HUES48 (cell line): ENCODE results near the gene PI4KA.
"Not testable (repeated sequence)": the region's sequence is repeated elsewhere in the genome, so short reads cannot be mapped to it uniquely, and the experiment has no call there.

ENCODE experiments used
- H3K27ac ChIP-seq: one replicate; pipeline ENCODE4 v1.7.0; 2013; ENCODE audit warnings: low read depth, low read length, inconsistent platforms
- H3K27me3 ChIP-seq: 2 replicates; pipeline ENCODE4 v1.6.1; 2013; ENCODE audit warnings: mild to moderate bottlenecking, low read length; ENCODE audit not compliant: control insufficient read depth, insufficient read depth
- H3K36me3 ChIP-seq: 2 replicates; pipeline ENCODE4 v1.6.1; 2013; ENCODE audit warnings: low read length; ENCODE audit not compliant: control insufficient read depth, insufficient read depth
- H3K4me1 ChIP-seq: 2 replicates; pipeline ENCODE4 v1.6.1; 2013; ENCODE audit warnings: mild to moderate bottlenecking, low read length; ENCODE audit not compliant: control insufficient read depth, insufficient read depth
- H3K4me3 ChIP-seq: 2 replicates; pipeline ENCODE4 v1.5.1; 2013; ENCODE audit warnings: mild to moderate bottlenecking, low read depth, low read length
- H3K9ac ChIP-seq: 2 replicates; pipeline ENCODE4 v1.6.1; 2013; ENCODE audit warnings: mild to moderate bottlenecking, low read depth, low read length, moderate library complexity
- H3K9me3 ChIP-seq: 2 replicates; pipeline ENCODE4 v1.6.1; 2013; ENCODE audit warnings: low read length; ENCODE audit not compliant: control insufficient read depth, insufficient read depth

PI4KA gene

GRCh38 chr22:20858615-20859416 lies at the start of gene PI4KA, which contains the start of gene SNAP29:
PI4KA (minus strand) TSS chr22:20858811; CDS start chr22:20858725, 86 bp downstream.
SNAP29 (plus strand) TSS chr22:20859007; CDS start chr22:20859111, 104 bp downstream.
- H3K27ac ChIP-seq: peak within 1 kb of the TSS; percentile 89
- no peaks in the 10 kb centered on the region for H3K27me3 ChIP-seq
- H3K9ac ChIP-seq: peak within 1 kb of the TSS; percentile 62; the same call in 1 of the 2 replicates
- peak within 1 kb of the TSS; percentile 78 for H3K4me3 ChIP-seq
- H3K9me3 ChIP-seq: no peaks in the 10 kb centered on the region
- peaks cover 15% of the 10 kb centered on the region; the same call in 1 of the 2 replicates for H3K4me1 ChIP-seq
- H3K36me3 ChIP-seq: no peaks in the 10 kb centered on the region

GRCh38 chr22:20906387-20906767 lies 47.8 kb upstream of the PI4KA start:
- Histone ChIP-seq H3K9ac (no peak overlapping the region), H3K27me3 (no peaks in the 10 kb centered on the region), H3K36me3 (no peaks in the 10 kb centered on the region), H3K27ac (no peak overlapping the region), H3K4me1 (no peaks in the 10 kb centered on the region), H3K9me3 (no peaks in the 10 kb centered on the region), H3K4me3 (no peak overlapping the region)

GRCh38 chr22:20905415-20906386 lies 47.1 kb upstream of the PI4KA start:
- Histone ChIP-seq H3K9ac (no peak overlapping the region), H3K27me3 (no peaks in the 10 kb centered on the region), H3K27ac (no peak overlapping the region), H3K4me3 (no peak overlapping the region), H3K36me3 (no peaks in the 10 kb centered on the region), H3K9me3 (no peaks in the 10 kb centered on the region), H3K4me1 (no peaks in the 10 kb centered on the region)

- no peak overlapping the region for H3K27ac ChIP-seq
- no peaks in the 10 kb centered on the region for H3K27me3 ChIP-seq
Measured at GRCh38 chr22:20904980-20905355, 46.4 kb upstream of the PI4KA start.

GRCh38 chr22:20904008-20904979 lies 45.7 kb upstream of the PI4KA start:
- H3K4me3 ChIP-seq: no peak overlapping the region
- no peaks in the 10 kb centered on the region for H3K27me3 ChIP-seq
- H3K27ac ChIP-seq: no peak overlapping the region

More at GRCh38 chr22:20904980-20905355, 46.4 kb upstream of the PI4KA start:
- H3K9ac ChIP-seq: no peak overlapping the region
- H3K4me3 ChIP-seq: no peak overlapping the region
- no peaks in the 10 kb centered on the region for H3K4me1 ChIP-seq
- no peaks in the 10 kb centered on the region for H3K36me3 ChIP-seq
- no peaks in the 10 kb centered on the region for H3K9me3 ChIP-seq

GRCh38 chr22:20903093-20903492 lies 44.5 kb upstream of the PI4KA start:
- Histone ChIP-seq H3K4me1 (no peaks in the 10 kb centered on the region), H3K9ac (no peak overlapping the region), H3K27me3 (no peaks in the 10 kb centered on the region), H3K9me3 (no peaks in the 10 kb centered on the region), H3K4me3 (no peak overlapping the region), H3K27ac (no peak overlapping the region), H3K36me3 (no peaks in the 10 kb centered on the region)

More at GRCh38 chr22:20904008-20904979, 45.7 kb upstream of the PI4KA start:
- no peak overlapping the region for H3K9ac ChIP-seq
- no peaks in the 10 kb centered on the region for H3K9me3 ChIP-seq
- H3K4me1 ChIP-seq: no peaks in the 10 kb centered on the region
- no peaks in the 10 kb centered on the region for H3K36me3 ChIP-seq

- H3K27me3 ChIP-seq, H3K27ac ChIP-seq, H3K9me3 ChIP-seq, H3K4me3 ChIP-seq, H3K36me3 ChIP-seq, H3K9ac ChIP-seq, H3K4me1 ChIP-seq: not testable (repeated sequence)
Measured at GRCh38 chr22:20901093-20902033, 42.8 kb upstream of the PI4KA start.

GRCh38 chr22:20899827-20900423 lies 41.3 kb upstream of the PI4KA start:
- H3K36me3 ChIP-seq: no peaks in the 10 kb centered on the region
- H3K9me3 ChIP-seq: no peaks in the 10 kb centered on the region
- H3K27me3 ChIP-seq: no peaks in the 10 kb centered on the region
- no peak overlapping the region for H3K4me3 ChIP-seq
- H3K27ac ChIP-seq: no peak overlapping the region
- no peak overlapping the region for H3K9ac ChIP-seq
- H3K4me1 ChIP-seq: no peaks in the 10 kb centered on the region

- H3K4me1 ChIP-seq, H3K4me3 ChIP-seq, H3K27me3 ChIP-seq, H3K9ac ChIP-seq, H3K27ac ChIP-seq, H3K36me3 ChIP-seq, H3K9me3 ChIP-seq: not testable (repeated sequence)
Measured at GRCh38 chr22:20897737-20898136, 39.1 kb upstream of the PI4KA start.
